Ishikawa (cell line): ENCODE results near the gene CTPS1.

ENCODE experiments used
- CREB1 ChIP-seq: IDR thresholded peaks from 2 replicates; pipeline ENCODE4 v1.6.1; 2012; ENCODE audit warnings: low read depth
- EP300 ChIP-seq: IDR thresholded peaks from 2 replicates; pipeline ENCODE4 v1.6.1; 2012; ENCODE audit warnings: borderline replicate concordance
- RAD21 ChIP-seq: IDR thresholded peaks from 2 replicates; pipeline ENCODE4 v1.6.1; 2012; ENCODE audit warnings: low read depth
- TAF1 ChIP-seq: IDR thresholded peaks from 2 replicates; pipeline ENCODE4 v1.6.1; 2012; ENCODE audit warnings: low read depth, mild to moderate bottlenecking
- TCF12 ChIP-seq: IDR thresholded peaks from 2 replicates; pipeline ENCODE4 v1.6.1; 2012; ENCODE audit warnings: low read depth
- TF ChIP-seq, protein P1 (sequence below): IDR thresholded peaks from 2 replicates; pipeline ENCODE4 v1.6.1; 2012; ENCODE audit warnings: low read depth, mild to moderate bottlenecking

DNA sequence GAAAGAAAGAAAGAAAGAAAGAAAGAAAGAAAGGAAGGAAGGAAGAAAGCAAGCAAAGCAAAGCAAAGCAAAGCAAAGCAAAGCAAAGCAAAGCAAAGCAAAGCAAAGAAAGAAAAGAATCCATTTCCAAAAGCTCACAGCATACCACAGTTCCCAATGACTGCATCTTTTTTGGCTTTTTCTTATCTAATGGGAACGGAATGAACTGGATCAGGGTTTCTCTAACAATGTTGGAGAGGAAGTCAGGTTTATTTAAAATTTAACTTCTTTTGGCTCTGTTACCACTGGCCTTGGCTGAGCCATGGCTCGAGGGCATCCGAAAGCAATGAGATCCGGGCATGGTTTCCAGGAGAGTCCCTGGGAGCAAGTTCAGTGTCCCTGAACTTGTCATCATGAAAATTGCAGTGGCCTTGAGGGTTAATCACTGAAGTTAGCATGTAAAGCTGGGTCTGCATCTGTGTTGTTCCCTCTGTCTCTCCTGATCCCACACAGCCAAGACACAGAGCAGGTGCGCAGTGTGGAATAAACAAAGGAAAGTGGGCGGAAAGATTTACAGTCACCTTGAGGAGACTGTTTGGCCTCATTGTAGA is 34.6 kb upstream of the CTPS1 start:
- no peak for TF ChIP-seq CREB1
- TF ChIP-seq EP300 = no peak
- TF ChIP-seq RAD21 = no peak
- TF ChIP-seq, protein P1, sequence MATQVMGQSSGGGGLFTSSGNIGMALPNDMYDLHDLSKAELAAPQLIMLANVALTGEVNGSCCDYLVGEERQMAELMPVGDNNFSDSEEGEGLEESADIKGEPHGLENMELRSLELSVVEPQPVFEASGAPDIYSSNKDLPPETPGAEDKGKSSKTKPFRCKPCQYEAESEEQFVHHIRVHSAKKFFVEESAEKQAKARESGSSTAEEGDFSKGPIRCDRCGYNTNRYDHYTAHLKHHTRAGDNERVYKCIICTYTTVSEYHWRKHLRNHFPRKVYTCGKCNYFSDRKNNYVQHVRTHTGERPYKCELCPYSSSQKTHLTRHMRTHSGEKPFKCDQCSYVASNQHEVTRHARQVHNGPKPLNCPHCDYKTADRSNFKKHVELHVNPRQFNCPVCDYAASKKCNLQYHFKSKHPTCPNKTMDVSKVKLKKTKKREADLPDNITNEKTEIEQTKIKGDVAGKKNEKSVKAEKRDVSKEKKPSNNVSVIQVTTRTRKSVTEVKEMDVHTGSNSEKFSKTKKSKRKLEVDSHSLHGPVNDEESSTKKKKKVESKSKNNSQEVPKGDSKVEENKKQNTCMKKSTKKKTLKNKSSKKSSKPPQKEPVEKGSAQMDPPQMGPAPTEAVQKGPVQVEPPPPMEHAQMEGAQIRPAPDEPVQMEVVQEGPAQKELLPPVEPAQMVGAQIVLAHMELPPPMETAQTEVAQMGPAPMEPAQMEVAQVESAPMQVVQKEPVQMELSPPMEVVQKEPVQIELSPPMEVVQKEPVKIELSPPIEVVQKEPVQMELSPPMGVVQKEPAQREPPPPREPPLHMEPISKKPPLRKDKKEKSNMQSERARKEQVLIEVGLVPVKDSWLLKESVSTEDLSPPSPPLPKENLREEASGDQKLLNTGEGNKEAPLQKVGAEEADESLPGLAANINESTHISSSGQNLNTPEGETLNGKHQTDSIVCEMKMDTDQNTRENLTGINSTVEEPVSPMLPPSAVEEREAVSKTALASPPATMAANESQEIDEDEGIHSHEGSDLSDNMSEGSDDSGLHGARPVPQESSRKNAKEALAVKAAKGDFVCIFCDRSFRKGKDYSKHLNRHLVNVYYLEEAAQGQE = no peak
- no peak for TF ChIP-seq TAF1
- no peak for TF ChIP-seq TCF12
